ENCODE data around the gene WDR86.

Gene WDR86

DNA sequence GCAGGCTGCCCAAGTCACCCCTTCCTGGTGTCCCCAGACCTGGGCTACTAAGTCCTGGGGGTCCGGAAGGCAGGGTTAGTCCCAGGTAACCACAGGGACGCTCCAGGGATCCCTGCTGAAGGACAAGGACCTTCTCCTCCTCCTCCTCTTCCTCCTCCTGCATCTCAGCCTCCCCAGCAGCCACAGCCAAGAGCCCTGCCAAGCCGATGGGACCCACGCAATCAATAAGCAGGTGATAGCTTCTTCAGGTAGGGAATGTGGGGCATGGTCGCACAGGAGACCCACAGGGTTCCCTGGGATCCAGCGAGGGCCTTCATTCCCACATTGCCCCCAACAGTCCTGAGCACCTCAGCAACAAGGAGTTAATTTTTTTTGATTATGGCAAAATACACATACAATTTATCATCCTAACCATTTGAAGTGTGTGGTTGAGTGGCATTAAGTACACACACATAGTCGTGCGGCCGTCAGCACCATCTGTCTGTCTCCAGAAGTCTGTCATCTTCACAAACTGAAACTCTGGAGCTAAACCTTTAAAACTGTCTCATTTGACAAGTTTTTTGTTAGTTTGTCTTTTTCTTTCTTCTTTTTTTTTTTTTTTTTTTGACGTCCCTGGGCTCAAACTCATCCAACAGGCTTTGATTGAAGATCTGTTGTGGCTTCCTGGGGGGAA is 18.0 kb upstream of the WDR86 start:
- DNase-seq: no peak

DNA sequence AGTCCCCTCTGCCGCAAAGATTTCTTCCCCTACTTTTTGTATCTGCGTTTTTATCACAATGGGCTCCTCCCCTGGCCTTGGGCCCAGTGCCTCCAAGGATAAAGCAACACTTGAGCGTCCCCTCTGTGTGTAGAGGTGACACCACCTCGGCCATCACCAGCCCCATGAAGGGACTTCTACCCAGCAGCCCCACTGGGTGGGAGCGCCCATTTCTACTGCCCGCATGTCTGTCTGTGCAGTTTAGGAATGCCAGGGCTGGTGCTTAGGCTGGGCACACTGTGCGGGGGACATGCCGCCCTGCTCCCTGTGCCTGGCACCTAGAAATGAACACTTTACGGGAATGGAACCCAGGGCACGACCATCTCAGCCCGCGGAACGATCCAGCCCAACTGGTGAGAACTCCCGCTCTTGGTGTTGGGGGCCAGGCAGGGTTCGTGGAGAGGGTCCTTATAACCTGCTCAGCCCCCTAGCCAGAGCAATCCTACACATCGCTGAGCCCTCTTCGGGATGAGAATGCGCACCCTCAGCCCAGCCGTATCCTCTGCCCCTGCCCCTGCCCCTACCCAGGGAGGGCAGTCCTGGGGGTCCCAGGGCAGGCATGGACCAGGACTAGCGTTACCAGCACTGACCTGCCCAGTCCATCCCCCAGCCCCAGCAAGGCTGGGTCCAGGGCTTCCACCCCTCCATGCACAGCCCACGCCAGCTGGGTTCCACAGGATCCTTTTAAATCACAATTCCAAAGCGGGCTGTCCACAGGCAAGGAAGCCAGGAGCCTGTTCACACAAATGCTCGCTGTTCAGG is 17.3 kb upstream of the WDR86 start:
- DNase-seq: no peak

DNA sequence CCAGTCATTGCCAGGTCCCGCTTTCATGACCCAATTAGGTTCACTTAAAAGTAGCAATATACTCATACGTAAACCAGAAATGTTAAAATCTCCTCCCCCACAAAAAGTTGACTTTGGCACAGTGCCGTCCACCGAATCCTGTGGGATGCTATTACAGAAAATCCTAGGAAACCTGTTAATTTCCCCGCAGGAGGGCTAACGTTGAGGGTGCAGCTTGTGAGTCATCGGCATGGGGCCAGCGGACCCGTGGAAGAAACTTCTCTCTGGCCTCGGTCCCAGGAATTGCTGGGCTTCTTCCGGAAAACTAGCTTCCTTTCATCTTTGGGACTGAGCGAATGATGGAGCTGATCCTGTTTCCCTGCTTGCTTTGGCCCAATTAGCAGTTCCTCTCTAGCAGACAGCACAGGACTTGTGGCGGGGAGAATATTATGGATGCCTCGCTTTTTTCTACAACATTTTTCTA is 16.6 kb upstream of the WDR86 start:
- no peak for DNase-seq

- DNase-seq: no peak
These were observed 16.0 kb upstream of the WDR86 start for GRCh38 chr7:151425670-151426440.

GRCh38 chr7:151424799-151425198 is 15.0 kb upstream of the WDR86 start:
- no peak for DNase-seq

DNA sequence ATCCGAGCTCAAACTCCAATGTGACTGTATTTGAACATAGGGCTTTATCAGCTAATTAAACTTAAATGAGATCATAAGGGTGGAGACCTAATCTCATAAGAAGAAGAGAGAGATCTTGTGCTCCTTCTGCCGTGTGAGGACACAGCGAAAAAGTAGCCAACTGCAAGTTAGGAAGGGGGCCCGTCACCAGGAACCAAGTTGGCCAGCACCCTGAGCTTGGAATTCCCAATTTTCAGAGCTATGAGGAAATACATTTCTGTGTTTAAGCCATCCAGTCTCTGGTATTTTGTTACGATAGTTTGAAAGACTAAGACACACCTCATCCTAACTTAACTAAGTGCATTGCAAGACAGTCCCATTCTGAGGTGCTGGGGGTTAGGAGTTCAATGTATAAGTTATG is 14.1 kb upstream of the WDR86 start:
- no peak for DNase-seq

GRCh38 chr7:151423226-151423625 is 13.4 kb upstream of the WDR86 start:
- no peak for DNase-seq

GRCh38 chr7:151422212-151422611 is 12.4 kb upstream of the WDR86 start:
- no peak for DNase-seq

- no peak for DNase-seq
These were observed 10.3 kb upstream of the WDR86 start for GRCh38 chr7:151420144-151420543.

DNA sequence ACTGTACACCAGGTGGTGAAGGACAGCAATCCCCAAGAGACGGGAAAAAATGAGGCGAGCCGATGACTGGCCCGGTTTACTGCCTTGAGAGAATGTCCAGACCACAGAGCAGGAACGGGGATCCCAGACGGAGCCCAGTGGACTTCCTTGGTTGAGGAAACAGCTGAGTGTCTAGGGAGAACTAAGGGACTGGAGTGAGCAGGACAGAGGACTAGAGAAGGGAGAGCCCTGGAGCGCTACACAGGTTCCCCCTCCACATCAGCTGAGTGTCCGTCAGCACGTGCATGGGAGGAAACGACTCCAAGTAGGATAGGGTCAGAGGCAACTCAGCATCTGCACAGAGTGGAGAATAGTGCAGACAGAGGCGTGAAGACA is 7.1 kb upstream of the WDR86 start:
- DNase-seq: no peak

GRCh38 chr7:151416112-151416940 is 6.5 kb upstream of the WDR86 start:
- no peak for DNase-seq

GRCh38 chr7:151415375-151416105 is 5.7 kb upstream of the WDR86 start:
- DNase-seq: no peak

GRCh38 chr7:151413241-151413640 is 3.4 kb upstream of the WDR86 start:
- DNase-seq: no peak

GRCh38 chr7:151412318-151412717 is 2.5 kb upstream of the WDR86 start:
- no peak for DNase-seq

- DNase-seq: no peak
These were observed 1.7 kb upstream of the WDR86 start for GRCh38 chr7:151411551-151411950.

DNA sequence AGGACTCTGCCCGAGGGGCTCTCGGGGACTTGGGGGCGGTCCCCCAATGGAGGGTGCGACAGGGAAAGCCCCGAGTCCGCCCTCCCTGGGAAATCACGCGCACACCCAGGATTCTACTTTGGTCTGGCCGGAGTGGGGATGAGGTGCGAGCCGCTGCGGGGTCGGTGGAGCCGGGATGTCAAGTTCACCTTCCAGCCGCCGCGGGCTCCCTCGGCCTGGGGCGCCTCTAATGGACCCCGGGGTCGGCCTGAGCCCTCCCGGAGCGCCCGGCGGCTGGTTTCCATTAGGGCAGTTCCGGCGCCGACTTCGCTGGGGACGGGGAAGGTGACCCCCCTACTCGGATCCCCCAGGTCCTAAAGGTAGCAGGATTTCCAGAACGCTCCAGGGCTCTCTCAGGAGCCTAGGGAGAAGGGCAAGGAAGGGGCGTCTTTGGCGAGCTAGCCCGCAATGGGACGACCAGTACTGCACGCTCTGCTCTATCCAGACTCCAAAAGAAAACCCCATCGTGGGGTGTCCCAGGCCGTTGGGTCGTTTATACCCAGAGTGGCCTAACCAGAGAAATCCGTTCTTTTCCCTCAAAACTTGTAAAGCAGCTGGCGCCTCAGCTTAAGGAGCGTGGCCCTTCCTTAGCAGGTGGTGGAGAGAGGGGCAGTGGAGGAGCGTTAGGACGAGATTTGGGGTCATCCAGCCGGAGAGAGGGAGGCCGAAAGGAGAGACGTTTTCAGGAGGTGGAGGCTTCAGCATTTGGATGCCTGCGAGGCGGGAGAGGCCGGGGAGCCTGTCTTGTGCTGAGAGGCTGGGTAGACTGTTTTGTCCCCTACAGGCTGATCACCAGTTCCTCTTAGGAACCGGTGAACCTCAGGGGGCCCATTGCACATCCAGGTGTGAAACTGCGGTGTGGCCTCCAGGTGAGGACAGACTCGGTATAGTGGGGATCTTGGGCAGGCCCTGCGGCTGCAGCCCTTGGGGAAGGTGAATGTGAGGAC is 860 bp upstream of the WDR86 start:
- DNase-seq: no peak

DNA sequence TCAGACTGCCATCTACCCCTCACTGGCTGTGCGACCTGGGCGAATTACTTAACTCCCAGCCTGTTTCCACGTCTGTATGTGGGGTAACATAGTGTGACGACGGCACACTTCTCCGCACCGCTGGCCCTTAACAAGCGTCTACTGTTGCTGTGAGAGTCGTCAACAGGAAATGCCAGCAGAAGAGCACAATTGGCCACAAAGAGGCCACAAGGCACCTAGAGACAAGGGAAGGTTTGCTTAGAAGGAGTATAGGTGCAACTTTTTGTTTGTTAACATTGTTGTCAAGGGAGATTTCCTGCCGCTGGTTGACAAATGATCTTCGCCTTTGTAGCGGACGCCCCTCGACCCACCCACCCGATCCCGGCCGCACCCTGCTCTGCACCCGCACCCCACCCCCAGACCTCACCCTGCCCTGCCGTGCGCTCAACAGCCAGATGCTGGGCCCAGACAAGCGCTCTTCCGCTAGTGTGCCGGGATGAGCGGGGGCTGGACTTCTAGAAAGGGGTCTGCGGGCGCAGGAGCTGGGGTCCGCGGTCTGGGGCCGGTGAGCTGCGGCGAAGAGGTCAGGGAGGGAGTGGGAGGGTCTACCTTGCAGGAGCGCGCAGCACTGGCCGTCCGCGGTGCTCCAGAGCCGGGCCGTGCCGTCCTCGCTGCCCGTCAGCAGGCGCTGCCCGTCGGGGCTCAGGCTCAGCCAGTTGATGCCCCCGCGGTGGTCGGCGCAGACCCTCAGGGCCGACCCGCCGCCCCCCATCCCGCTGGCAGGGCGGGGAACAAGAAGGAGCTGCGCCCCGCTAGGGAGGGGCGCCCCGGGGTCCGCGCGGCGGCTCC is 785 bp downstream of the WDR86 start:
- no peak for DNase-seq

DNA sequence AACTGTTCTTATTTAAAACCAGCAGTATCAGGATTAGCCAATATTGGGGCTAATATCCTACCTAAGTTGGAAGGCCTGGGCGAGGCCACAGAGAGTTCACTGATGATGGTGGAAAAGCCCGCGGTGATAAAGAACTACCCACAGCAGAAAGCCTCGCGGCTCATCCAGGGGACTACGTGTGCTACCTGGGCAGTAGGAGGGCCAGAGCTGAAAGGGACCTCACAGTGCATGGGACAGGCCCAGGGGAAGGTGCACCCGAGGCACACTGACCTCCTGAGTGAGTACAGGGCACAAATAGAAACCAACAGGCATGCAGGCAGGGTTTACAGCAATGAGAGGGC is 1.4 kb downstream of the WDR86 start:
- DNase-seq: no peak

DNA sequence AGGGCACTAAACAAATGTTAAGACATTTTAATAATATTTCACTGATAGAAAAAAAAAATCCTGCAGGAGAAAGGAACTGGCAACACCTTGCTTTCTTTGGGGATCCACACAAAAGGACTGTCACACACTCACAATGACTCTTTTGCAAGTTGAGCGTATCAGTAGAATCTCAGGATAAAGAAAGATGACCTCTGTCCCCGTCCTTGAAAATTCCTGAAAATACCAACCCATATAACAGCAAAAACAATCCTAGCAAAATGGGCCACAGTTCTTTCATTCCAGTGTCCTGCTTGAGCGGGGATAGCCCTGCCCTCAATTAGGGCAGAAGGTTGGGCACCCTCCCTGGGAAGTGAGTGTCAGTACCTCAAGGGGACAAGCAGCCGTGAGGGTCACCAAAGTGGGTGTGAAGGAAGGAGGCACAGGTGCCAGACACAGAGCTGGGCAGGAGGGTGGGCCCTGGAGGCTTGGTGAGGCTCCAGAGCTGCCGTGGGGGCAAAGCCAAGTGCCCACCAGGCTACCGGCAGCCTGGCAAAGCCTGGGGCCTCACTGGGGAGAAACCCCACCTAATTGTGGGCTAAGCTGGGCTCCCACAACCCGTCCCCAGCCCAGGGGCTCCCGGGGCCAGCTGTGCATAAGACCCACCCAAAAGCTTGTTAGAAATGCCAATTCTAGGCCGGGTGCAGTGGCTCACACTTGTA is 2.8 kb downstream of the WDR86 start:
- DNase-seq: no peak
